Measurements from ENCODE around the gene TGFB3.

DNA sequence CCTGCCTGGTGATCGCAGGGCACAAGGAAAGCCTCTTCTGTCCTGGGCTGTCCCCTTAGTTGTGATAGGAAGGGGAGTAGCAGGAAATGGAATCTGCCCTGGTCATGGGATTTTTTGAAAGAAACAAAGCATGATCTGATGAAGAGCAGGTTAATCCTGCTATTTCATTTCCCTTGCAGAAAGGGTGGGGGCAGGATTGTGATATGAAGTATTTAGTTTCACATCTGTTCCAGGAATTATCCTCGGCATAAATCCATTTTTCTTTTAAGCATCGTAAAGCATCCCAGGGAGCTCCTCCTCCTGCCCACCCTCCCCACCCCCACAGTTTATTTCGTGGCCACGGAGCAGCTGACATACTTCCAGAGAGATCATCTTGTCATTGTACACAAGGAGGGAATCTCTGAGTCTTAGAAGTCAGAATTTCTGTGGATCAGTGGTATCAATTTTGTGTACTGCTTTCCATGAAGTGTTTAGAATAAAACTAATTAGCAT lies 53.1 kb downstream of the TGFB3 start:
- TF ChIP-seq, protein P1, sequence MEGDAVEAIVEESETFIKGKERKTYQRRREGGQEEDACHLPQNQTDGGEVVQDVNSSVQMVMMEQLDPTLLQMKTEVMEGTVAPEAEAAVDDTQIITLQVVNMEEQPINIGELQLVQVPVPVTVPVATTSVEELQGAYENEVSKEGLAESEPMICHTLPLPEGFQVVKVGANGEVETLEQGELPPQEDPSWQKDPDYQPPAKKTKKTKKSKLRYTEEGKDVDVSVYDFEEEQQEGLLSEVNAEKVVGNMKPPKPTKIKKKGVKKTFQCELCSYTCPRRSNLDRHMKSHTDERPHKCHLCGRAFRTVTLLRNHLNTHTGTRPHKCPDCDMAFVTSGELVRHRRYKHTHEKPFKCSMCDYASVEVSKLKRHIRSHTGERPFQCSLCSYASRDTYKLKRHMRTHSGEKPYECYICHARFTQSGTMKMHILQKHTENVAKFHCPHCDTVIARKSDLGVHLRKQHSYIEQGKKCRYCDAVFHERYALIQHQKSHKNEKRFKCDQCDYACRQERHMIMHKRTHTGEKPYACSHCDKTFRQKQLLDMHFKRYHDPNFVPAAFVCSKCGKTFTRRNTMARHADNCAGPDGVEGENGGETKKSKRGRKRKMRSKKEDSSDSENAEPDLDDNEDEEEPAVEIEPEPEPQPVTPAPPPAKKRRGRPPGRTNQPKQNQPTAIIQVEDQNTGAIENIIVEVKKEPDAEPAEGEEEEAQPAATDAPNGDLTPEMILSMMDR (IDR thresholded peaks at IDR 0.05): no peak
- TF ChIP-seq POLR2A (IDR thresholded peaks at IDR 0.05) (no peak), POLR2AphosphoS5 (IDR thresholded peaks at IDR 0.05) (no peak)
